ENCODE data around the gene DGKE.

- TF ChIP-seq POLR2A (IDR thresholded peaks at IDR 0.05) = peak in 2 of 4 donors; percentile 74 to 93
- TF ChIP-seq, protein P1, sequence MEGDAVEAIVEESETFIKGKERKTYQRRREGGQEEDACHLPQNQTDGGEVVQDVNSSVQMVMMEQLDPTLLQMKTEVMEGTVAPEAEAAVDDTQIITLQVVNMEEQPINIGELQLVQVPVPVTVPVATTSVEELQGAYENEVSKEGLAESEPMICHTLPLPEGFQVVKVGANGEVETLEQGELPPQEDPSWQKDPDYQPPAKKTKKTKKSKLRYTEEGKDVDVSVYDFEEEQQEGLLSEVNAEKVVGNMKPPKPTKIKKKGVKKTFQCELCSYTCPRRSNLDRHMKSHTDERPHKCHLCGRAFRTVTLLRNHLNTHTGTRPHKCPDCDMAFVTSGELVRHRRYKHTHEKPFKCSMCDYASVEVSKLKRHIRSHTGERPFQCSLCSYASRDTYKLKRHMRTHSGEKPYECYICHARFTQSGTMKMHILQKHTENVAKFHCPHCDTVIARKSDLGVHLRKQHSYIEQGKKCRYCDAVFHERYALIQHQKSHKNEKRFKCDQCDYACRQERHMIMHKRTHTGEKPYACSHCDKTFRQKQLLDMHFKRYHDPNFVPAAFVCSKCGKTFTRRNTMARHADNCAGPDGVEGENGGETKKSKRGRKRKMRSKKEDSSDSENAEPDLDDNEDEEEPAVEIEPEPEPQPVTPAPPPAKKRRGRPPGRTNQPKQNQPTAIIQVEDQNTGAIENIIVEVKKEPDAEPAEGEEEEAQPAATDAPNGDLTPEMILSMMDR (IDR thresholded peaks at IDR 0.05) = no peak
Observed at GRCh38 chr17:56913867-56914580, 80.1 kb downstream of the DGKE start, which contains the start of gene TRIM25.
